SK-N-SH treated with all-trans-retinoic acid at 6 μM for 48 hours (cell line): ENCODE measurements around the gene C16orf54.

Experiments
- ATAC-seq: fragments of 200-7000 bp; cut with Tn5 transposase; 3 replicates; pipeline ENCODE4 v1.9.1; 2020; ENCODE audit warnings: mild to moderate bottlenecking, moderate library complexity
- ARNTL ChIP-seq: fragments of 450-650 bp; formaldehyde crosslinking; IDR thresholded peaks from 2 replicates; pipeline ENCODE4 v1.5.0; 2020; ENCODE audit warnings: low read depth, mild to moderate bottlenecking, moderate library complexity, borderline replicate concordance
- ESRRG ChIP-seq: fragments of 250-450 bp; sonication (Bioruptor Pico); IDR thresholded peaks from 2 replicates; pipeline ENCODE4 v1.6.1; 2021; ENCODE audit warnings: mild to moderate bottlenecking
- GLIS3 ChIP-seq: fragments of 250-450 bp; sonication (Bioruptor Pico); IDR thresholded peaks from 2 replicates; pipeline ENCODE4 v1.5.0; 2020; ENCODE audit warnings: mild to moderate bottlenecking, moderate library complexity
- ISL1 ChIP-seq: fragments of 250-450 bp; sonication (Bioruptor Pico); IDR thresholded peaks from 2 replicates; pipeline ENCODE4 v2.1.2; 2022; ENCODE audit warnings: mild to moderate bottlenecking, moderate library complexity
- OSR1 ChIP-seq: fragments of 250-450 bp; sonication (Bioruptor Pico); IDR thresholded peaks from 2 replicates; pipeline ENCODE4 v1.8.0; 2022; ENCODE audit warnings: moderate library complexity, mild to moderate bottlenecking, inconsistent platforms
- PPARA ChIP-seq: fragments of 250-450 bp; sonication (Bioruptor Pico); IDR thresholded peaks from 2 replicates; pipeline ENCODE4 v1.5.0; 2020; ENCODE audit warnings: mild to moderate bottlenecking, borderline replicate concordance
- RARB ChIP-seq: fragments of 250-450 bp; sonication (Bioruptor Pico); IDR thresholded peaks from 2 replicates; pipeline ENCODE4 v1.8.0; 2021; ENCODE audit warnings: mild to moderate bottlenecking, moderate library complexity
- TCF4 ChIP-seq: fragments of 250-450 bp; sonication (Bioruptor Pico); IDR thresholded peaks from 2 replicates; pipeline ENCODE4 v1.8.0; 2021; ENCODE audit warnings: mild to moderate bottlenecking, moderate library complexity, borderline replicate concordance
- TOX ChIP-seq: fragments of 250-450 bp; sonication (Bioruptor Pico); IDR thresholded peaks from 2 replicates; pipeline ENCODE4 v1.8.0; 2021; ENCODE audit warnings: mild to moderate bottlenecking, moderate library complexity, borderline replicate concordance
- ZC3H10 ChIP-seq: fragments of 250-450 bp; sonication (Bioruptor Pico); IDR thresholded peaks from 2 replicates; pipeline ENCODE4 v1.5.1; 2021; ENCODE audit warnings: mild to moderate bottlenecking, moderate library complexity
- ZFP3 ChIP-seq: fragments of 250-450 bp; sonication (Bioruptor Pico); IDR thresholded peaks from 2 replicates; pipeline ENCODE4 v1.5.0; 2020; ENCODE audit warnings: mild to moderate bottlenecking, moderate library complexity
- ZFP30 ChIP-seq: fragments of 450-650 bp; formaldehyde crosslinking; IDR thresholded peaks from 2 replicates; pipeline ENCODE4 v1.5.0; 2022; ENCODE audit warnings: mild to moderate bottlenecking, moderate library complexity
- ZNF565 ChIP-seq: fragments of 450-650 bp; formaldehyde crosslinking; conservative IDR thresholded peaks from 2 replicates; pipeline ENCODE4 v1.5.0; 2020; ENCODE audit warnings: low read depth, mild to moderate bottlenecking, moderate library complexity
- ZNF70 ChIP-seq: fragments of 450-650 bp; formaldehyde crosslinking; IDR thresholded peaks from 2 replicates; pipeline ENCODE4 v1.5.0; 2020; ENCODE audit warnings: mild to moderate bottlenecking, moderate library complexity
- TF ChIP-seq, protein P1 (sequence below): fragments of 250-450 bp; sonication (Bioruptor Pico); IDR thresholded peaks from 2 replicates; pipeline ENCODE4 v1.5.1; 2021; ENCODE audit warnings: mild to moderate bottlenecking, moderate library complexity
- TF ChIP-seq, protein P2 (sequence below): fragments of 250-450 bp; sonication (Bioruptor Pico); IDR thresholded peaks from 2 replicates; pipeline ENCODE4 v1.8.0; 2020; ENCODE audit warnings: mild to moderate bottlenecking, moderate library complexity, borderline replicate concordance
- TF ChIP-seq, protein P3 (sequence below): fragments of 250-450 bp; sonication (Bioruptor Pico); IDR thresholded peaks from 2 replicates; pipeline ENCODE4 v1.5.1; 2020; ENCODE audit warnings: low read depth, mild to moderate bottlenecking, moderate library complexity
- TF ChIP-seq, protein P4 (sequence below): fragments of 250-450 bp; sonication (Bioruptor Pico); IDR thresholded peaks from 2 replicates; pipeline ENCODE4 v1.5.0; 2020; ENCODE audit warnings: mild to moderate bottlenecking, moderate library complexity

C16orf54 gene

DNA sequence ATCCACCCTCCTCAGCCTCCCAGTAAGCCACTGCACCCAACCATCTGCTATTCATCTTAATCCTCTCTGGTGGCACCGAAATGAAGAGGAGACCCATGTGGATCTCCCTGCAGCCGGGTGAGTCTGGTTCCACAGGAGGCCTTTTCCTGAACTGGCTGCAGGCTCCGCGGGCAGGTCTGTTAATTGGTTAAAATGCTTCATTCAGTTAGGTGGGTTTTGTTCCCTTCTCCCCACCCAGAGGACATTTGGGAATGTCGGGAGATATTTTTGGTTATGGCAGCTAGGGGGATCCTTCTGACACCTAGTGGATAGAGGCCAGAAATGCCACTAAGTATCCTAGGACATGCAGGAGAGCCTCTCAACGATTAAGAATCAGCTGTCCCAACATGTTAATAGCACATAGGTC is 16.7 kb downstream of the C16orf54 start (continued):
- TF ChIP-seq, protein P1, sequence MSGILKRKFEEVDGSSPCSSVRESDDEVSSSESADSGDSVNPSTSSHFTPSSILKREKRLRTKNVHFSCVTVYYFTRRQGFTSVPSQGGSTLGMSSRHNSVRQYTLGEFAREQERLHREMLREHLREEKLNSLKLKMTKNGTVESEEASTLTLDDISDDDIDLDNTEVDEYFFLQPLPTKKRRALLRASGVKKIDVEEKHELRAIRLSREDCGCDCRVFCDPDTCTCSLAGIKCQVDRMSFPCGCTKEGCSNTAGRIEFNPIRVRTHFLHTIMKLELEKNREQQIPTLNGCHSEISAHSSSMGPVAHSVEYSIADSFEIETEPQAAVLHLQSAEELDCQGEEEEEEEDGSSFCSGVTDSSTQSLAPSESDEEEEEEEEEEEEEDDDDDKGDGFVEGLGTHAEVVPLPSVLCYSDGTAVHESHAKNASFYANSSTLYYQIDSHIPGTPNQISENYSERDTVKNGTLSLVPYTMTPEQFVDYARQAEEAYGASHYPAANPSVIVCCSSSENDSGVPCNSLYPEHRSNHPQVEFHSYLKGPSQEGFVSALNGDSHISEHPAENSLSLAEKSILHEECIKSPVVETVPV (CRISPR knock-in tag) = no peak
- TF ChIP-seq, protein P2, sequence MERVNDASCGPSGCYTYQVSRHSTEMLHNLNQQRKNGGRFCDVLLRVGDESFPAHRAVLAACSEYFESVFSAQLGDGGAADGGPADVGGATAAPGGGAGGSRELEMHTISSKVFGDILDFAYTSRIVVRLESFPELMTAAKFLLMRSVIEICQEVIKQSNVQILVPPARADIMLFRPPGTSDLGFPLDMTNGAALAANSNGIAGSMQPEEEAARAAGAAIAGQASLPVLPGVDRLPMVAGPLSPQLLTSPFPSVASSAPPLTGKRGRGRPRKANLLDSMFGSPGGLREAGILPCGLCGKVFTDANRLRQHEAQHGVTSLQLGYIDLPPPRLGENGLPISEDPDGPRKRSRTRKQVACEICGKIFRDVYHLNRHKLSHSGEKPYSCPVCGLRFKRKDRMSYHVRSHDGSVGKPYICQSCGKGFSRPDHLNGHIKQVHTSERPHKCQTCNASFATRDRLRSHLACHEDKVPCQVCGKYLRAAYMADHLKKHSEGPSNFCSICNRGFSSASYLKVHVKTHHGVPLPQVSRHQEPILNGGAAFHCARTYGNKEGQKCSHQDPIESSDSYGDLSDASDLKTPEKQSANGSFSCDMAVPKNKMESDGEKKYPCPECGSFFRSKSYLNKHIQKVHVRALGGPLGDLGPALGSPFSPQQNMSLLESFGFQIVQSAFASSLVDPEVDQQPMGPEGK = no peak

DNA sequence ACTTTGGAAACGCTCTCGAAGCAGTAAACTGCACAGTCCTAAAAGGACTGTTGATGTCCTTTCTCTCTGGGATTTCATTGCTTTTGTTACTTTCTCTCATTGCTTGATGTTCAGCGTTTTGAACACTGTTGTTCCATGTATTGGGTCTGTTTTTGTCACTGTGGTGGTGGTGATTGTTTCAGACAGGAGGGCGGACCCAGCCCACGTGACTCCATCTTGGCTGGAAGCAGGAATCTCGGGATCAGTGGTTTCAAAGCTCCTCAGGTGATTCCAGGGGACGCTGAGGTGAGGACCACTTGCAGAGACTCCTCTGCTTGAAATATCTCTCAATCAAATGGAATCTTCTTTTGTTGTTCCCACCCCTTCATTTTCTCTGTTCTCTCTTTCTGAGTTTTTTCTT is 18.3 kb downstream of the C16orf54 start:
- no peak for TF ChIP-seq RARB (CRISPR knock-in tag)
- TF ChIP-seq, protein P2 = no peak
- TF ChIP-seq, protein P3, sequence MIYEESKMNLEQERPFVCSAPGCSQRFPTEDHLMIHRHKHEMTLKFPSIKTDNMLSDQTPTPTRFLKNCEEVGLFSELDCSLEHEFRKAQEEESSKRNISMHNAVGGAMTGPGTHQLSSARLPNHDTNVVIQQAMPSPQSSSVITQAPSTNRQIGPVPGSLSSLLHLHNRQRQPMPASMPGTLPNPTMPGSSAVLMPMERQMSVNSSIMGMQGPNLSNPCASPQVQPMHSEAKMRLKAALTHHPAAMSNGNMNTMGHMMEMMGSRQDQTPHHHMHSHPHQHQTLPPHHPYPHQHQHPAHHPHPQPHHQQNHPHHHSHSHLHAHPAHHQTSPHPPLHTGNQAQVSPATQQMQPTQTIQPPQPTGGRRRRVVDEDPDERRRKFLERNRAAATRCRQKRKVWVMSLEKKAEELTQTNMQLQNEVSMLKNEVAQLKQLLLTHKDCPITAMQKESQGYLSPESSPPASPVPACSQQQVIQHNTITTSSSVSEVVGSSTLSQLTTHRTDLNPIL (CRISPR knock-in tag) = no peak
- no peak for TF ChIP-seq PPARA
- TF ChIP-seq TCF4 = no peak
- TF ChIP-seq ZC3H10 (CRISPR knock-in tag) = no peak
- no peak for TF ChIP-seq ARNTL (CRISPR knock-in tag)
- no peak for TF ChIP-seq ZNF70 (CRISPR knock-in tag)
- no peak for TF ChIP-seq OSR1 (CRISPR knock-in tag)
- TF ChIP-seq ZFP30 (CRISPR knock-in tag) = no peak
- no peak for TF ChIP-seq TOX
- no peak for ATAC-seq

DNA sequence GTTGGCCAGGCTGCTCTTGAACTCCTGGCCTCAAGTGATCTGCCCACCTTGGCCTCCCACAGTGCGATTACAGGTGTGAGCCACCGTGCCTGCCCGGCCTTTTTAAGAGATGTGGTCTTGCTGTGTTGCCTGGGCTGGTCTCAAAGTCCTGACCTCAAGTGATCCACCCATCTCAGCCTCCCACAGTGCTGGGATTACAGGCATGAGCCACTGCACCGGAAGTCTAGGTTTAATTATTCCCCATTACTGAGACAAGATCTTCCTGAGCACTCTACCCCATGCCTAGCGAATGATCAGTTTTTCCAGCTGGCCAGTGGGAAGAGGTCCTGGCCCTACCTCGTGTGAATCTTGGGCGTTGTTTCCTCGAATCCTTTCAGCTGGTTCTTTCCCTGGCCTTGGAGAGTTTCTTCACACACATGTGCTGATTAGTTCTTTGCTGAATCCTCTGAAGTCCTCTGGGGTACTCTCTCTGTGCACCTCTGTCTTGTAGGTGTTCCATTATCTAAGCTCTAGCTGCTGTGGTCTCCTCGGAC is 18.9 kb downstream of the C16orf54 start:
- no peak for ATAC-seq

DNA sequence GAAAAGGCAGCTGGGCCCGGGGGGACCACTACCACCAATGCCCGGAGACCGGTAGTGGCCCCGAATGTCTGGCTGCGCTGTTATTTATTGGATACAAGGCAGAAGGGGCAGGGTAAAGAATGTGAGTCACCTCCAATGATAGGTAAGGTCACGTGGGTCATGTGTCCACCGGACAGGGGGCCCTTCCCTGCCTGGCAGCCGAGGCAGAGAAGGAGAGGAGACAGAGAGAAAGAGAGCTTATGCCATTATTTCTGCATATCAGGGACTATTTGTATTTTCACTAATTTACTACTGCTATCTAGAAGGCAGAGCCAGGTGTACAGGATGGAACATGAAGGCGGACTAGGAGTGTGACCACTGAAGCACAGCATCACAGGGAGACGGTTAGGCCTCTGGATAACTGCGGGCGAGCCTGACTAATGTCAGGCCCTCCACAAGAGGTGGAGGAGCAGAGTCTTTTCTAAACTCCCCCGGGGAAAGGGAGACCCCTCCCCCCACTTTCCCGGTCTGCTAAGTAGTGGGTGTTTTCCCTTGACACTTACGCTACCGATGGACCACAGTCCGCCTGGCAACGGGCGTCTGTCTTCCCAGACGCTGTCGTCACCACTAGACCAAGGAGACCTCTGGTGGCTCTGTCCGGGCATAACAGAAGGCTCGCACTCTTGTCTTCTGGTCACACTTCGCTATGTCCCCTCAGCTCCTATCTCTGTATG is 24.5 kb downstream of the C16orf54 start:
- ATAC-seq = peak; percentile 88

More for the DNA sequence above, 18.9 kb downstream of the C16orf54 start:
- TF ChIP-seq PPARA (no peak), ESRRG (CRISPR knock-in tag) (no peak), ARNTL (CRISPR knock-in tag) (no peak), TCF4 (no peak), ISL1 (CRISPR knock-in tag) (no peak), GLIS3 (CRISPR knock-in tag) (no peak), ZC3H10 (CRISPR knock-in tag) (no peak), ZNF565 (no peak), ZNF70 (CRISPR knock-in tag) (no peak), ZFP30 (CRISPR knock-in tag) (no peak), ZFP3 (no peak), OSR1 (CRISPR knock-in tag) (no peak), TOX (no peak)
- TF ChIP-seq, protein P3 (CRISPR knock-in tag) = no peak
- TF ChIP-seq, protein P4, sequence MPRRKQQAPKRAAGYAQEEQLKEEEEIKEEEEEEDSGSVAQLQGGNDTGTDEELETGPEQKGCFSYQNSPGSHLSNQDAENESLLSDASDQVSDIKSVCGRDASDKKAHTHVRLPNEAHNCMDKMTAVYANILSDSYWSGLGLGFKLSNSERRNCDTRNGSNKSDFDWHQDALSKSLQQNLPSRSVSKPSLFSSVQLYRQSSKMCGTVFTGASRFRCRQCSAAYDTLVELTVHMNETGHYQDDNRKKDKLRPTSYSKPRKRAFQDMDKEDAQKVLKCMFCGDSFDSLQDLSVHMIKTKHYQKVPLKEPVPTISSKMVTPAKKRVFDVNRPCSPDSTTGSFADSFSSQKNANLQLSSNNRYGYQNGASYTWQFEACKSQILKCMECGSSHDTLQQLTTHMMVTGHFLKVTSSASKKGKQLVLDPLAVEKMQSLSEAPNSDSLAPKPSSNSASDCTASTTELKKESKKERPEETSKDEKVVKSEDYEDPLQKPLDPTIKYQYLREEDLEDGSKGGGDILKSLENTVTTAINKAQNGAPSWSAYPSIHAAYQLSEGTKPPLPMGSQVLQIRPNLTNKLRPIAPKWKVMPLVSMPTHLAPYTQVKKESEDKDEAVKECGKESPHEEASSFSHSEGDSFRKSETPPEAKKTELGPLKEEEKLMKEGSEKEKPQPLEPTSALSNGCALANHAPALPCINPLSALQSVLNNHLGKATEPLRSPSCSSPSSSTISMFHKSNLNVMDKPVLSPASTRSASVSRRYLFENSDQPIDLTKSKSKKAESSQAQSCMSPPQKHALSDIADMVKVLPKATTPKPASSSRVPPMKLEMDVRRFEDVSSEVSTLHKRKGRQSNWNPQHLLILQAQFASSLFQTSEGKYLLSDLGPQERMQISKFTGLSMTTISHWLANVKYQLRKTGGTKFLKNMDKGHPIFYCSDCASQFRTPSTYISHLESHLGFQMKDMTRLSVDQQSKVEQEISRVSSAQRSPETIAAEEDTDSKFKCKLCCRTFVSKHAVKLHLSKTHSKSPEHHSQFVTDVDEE (CRISPR knock-in tag) = no peak
